GM04504 (cell line): Measurements from ENCODE around the gene IER5.
A peak's percentile ranks its signal among the peaks of the same experiment; 100 is the strongest.
"Not testable (repeated sequence)": the region's sequence is repeated elsewhere in the genome, so short reads cannot be mapped to it uniquely, and the experiment has no call there.

Experiments used
- DNase-seq: peaks from one replicate; pipeline ENCODE4 v3.0.0-alpha.2; 2012; ENCODE audit warnings: low read depth

IER5 gene

GRCh38 chr1:181088079-181089016 lies at the start of gene IER5:
TSS of gene IER5 (plus strand) at chr1:181088700. CDS start at chr1:181088903, 203 bp downstream.
- DNase-seq: peak; percentile 94

GRCh38 chr1:181040284-181040865 lies 48.1 kb upstream of the IER5 start:
- no peak for DNase-seq

GRCh38 chr1:181043025-181043888 lies 45.2 kb upstream of the IER5 start:
- DNase-seq: no peak

DNA sequence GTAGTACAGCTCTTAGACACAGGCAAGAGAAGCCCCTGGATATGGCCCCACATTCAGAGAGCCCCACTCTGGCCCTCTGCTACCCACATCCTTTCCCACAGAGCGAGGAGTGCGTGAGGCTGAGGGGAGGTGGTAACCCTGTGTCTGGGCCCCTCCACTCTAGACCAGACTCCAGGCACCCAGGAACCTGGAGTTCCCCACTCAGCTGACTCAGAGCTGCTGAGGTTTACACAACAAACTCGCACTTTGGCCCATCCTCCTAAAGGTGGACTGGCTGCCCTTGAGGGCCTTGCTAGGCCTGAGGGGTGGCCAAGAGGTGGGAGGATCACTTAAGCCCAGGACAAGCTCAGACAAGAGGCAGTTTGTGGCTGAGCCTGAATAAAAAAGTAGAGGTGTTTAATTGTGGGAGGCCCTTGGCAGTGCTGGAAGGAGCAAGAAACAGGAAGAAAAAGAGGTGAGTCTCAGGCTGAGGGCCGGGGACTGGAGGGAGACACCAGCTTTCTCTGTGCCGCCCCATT lies 44.0 kb upstream of the IER5 start:
- DNase-seq: no peak

DNA sequence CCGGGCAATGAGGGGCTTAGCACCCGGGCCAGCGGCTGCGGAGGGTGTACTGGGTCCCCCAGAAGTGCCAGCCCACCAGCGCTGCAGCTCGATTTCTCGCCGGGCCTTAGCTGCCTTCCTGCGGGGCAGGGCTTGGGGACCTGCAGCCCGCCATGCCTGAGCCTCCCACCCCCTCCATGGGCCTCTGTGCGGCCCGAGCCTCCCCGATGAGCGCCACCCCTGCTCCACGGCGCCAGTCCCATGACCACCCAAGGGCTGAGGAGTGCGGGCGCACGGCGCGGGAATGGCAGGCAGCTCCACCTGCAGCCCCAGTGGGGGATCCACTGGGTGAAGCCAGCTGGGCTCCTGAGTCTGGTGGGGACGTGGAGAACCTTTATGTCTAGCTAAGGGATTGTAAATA lies 42.6 kb upstream of the IER5 start:
- DNase-seq: not testable (repeated sequence)

GRCh38 chr1:181049378-181049777 lies 39.1 kb upstream of the IER5 start:
- no peak for DNase-seq

- no peak for DNase-seq
These were observed 37.6 kb upstream of the IER5 start for GRCh38 chr1:181050922-181051321.

GRCh38 chr1:181056560-181056959 lies 31.9 kb upstream of the IER5 start:
- DNase-seq: no peak

DNA sequence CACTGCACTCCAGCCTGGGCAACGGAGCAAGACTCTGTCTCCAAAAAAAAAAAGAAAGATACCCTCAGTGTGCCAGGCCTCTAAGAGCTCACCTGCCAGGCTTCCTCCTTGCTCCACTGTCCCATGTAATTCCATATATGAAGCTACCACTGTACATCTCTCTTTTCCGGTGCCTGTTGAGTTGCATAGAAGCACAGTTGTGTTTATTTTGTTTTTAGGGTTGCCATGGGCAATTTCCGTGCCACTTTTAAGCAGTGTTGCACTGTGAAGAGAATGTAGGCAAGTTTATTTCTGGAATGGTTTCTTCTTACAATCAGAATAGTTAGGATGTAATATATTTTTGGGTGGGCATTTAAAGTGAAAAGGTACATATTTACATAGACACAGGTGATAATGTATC lies 31.4 kb upstream of the IER5 start:
- no peak for DNase-seq

DNA sequence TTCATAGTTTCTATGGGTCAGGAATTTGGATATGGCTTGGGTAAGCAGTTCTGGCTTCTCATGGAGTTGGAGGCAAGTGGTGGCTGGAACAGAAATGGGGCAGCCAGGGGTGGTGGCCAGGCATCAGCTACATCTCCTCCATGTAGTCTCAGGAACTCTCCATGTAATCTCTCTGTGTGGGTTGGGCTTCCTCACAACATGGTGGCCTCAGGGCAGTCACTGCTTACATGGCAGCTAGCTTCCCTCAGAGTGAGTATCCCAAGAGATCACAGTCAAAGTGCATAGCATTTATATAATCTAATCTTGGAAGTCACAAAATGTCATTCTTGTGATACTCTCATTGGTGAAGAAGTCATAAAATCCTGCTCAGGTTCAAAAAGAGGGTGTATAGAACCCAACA lies 29.1 kb upstream of the IER5 start:
- DNase-seq: no peak

DNA sequence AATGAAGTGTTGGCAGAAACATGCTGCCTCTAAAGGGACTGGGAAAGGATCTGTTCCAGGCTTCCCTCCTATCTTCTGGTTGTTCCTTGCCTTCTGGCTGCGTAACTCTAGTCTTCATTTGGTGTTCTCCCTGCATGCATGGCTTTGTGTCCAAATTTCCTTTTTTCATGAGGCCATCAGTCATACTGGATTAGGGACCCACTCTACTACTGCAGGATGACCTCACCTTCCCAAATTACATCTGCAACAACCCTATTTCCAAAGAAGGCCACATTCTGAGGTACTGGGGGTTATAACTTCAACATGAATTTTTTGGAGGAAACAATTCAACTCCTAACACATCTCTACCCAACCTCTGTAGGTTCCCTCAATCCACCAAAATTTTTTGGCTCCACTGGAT lies 28.4 kb upstream of the IER5 start:
- DNase-seq: no peak

DNA sequence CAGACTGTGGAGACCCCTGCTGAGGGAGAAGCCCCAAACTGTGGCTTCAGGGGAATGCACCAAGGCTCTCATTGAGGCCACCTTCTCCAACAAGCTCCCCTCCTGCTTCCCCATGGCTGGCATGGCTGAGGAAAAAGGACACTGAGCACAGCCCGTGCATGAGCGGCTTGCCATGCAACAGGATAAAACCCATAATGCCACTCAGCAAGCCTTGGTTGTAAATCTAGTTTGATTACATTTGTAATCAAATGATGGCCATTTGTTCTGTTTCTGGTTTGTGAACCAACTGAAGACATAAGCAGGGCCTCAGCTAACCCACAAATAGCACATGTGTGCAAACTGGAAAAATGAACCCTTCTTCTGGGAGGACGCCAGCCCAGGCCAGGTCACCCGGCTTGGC lies 27.6 kb upstream of the IER5 start:
- DNase-seq: not testable (repeated sequence)

DNA sequence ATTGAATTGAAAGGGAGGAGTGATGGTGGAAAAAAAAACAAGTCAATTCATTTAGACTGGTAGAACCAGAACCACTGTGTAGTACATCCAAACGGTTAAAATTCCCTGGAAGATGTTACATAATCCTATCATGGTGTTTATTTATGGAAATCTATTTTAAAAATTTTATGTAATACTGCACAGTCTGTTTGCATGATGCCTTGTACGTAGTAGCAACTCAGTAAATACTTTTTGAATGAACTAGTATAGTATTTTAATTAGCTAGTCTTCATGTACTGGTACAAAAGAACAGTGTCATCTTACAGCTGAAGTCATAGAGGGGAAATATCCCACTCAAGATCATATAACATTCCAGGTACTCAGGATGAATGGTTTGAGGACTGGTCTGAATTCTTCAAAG lies 27.0 kb upstream of the IER5 start:
- no peak for DNase-seq

DNA sequence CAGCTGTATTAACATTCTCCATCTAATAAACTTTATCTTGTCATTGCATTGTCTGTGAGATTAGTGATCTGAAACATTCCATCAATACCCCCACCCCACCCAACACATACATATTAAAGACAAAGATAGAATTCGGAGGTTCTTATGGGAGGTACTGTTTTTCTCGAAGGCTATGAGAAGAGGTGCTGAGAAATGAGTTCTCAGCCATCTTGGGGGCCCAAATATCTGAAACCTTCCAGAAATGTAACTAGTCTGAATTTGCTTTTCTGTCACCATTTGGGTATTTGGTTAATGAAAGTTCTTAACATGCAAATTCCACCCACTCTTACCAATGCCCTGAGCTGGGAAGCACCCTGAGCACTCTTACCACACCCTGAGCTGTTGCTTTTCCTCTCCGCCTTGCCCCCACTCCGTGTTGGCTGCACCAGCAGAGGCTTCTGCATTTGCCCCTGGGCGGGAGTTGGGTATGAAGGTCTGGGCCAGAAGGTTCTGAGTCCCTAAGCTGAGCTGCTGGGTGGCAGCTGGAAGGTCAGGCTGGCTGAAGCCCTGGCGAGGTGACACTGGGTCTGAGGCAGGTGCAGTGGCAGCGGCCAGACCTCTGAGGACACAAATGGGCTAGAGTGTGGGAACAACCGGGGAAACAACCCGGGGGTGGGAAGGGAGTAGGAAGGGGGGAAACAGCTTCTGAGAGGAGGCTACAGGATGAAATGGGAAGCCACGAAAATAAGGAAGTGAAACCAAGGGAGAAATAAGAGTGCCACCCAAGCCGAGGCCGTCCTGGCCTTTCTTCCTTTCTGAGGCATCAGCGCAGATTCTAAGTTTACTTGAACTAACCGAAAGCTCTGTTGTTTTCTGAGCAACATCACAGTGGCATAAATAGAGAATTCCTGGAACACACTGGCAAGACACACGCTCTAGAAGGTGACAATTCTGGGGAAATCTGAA lies 26.3 kb upstream of the IER5 start:
- DNase-seq: no peak

DNA sequence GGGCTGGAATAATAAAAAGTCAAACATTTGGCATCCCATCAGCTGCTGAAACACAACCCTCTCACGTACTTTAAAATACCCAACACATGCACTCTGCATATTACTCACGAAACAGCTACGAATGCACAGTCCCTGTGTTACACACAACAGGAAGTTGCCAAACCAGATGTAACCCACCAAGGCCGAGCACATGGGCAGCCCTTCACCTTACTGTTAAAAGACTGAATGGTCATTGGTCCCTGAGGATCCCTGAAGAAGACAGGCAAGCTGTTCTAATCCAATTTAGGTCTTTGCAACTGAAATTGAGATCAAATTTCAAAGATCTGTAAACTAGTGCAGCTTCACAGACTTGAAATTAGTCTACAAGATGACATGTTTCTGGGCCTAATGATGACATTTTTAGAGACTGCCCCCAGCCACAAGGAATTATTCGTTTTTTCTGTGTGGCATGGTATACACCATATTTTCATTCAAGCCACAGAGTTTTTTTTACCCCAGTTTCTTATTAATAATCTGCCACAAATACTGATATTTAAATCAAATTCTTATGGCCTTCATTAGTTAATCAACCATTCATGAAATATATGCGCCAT lies 25.6 kb upstream of the IER5 start:
- DNase-seq: peak; percentile 51

DNA sequence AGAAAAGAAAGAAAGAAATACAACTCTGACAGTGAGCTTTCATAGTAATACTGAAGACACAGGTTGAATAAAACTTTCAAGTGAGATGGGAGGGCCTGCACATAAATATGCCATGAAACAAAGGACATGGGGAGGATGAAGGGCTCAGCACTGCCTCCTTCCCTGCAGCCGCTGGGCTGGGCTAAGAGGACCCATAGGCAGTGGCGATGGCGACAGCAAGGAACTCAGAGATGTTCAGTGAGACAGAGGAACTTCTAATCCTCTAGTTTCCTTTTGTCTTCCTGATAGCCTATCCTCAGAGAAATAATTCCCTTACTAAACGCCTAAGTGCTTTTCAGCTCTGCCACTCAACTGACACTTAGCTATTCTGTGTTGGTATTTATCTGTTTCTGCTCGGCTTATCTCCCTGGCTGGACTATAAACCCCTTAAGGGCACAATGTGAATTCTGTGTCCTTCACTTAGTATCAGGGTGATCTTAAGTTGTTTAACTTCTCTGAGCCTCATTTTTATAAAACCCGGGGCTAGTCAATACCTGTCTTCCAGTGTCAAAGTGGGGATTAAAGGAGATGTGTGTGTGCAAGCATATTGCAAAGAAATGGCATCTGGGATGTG lies 24.4 kb upstream of the IER5 start:
- DNase-seq: no peak

GRCh38 chr1:181064702-181065101 lies 23.8 kb upstream of the IER5 start:
- no peak for DNase-seq

DNA sequence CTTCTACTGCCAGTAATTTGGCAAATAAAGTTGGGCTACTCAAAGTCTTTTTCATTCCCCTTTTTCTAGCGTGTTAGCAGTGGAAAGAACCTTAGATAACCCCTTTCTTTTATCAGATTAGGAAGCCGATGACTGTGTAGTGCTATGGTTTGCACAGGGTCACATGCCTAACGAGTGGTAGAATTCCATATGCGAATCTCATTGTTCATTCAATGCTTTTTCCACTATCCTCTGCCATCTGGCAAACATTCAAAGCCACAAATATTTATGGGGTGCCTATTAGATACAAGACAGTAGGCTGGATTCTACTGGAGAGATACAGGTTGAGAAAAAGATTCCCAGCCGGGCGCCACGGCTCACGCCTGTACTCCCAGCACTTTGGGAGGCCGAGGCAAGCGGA lies 14.9 kb upstream of the IER5 start:
- DNase-seq: no peak

DNA sequence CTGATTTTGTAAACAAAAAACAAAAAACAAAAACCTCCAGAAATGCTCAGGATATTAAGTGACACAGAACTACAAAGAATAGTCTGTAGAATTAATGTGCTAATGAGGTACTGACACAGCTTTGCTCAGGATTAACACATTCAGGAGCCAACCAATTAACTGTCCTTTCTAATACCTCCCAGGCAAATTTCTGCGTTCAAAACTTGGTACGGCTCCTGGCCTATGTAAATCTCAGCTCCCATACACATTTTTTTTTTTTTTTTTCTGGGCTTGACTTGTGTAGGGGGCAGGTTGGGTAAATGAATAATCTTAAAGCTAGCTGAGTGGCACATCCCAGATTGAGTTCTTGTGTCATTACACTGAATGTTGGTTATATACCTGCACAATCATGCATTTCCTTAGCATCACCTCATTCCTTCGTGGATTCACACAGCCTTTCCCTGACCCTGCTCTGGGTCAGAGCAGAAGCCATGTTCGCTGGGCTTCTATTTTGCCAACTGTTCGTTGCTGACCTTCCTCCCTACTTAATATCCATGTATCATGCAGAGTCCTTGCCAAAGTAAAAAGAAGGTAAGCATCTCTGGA lies 12.6 kb upstream of the IER5 start:
- DNase-seq: no peak

DNA sequence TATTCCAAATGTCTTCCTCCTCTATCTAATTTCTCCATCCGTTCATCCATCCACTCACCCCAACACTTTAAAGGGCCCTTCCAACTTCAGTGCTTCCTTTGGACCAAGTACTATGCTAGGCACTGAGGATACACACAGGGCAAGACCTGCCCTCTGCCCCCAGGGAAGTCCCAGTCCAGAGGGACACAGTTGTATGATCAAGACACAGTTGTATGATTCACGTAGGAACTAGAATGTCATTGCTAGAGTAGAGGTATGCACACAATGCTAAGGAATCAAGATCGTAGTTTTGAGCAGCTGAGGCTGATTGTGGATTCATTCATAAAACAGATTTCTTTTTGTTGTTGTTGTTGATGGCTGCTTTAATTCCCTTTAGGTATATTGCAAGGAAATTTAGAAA lies 11.6 kb upstream of the IER5 start:
- DNase-seq: no peak
